NCI-H2196 (cell line): Measurements from ENCODE around the gene SMAD6.
"Not testable (repeated sequence)": the region's sequence is repeated elsewhere in the genome, so short reads cannot be mapped to it uniquely, and the experiment has no call there.

Source experiments
- DNase-seq: peaks from one replicate; lab custom pipeline; 2025; ENCODE audit not compliant: unreplicated experiment; lab: John Stamatoyannopoulos, UW

Gene SMAD6

DNA sequence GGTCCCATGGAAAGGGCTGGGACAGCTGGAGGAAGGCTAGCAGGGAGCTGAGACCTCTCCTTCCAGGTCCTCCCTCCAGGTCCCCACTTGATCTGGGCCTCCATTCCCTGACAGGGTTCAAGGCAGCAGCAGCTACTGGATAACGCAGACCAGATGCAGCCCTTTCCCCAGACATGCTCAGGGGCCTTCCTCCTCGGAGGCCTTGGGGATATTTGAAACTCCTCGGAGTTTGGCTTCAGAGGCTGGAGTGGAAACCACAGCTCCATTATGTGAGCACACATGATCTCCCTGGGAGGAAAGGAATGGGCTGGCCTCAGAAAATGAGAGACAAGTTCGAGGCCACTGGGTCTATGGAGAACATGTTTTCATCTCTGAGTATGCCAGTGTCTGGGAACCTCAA lies 119.3 kb downstream of the SMAD6 start:
- DNase-seq, result no peak

DNA sequence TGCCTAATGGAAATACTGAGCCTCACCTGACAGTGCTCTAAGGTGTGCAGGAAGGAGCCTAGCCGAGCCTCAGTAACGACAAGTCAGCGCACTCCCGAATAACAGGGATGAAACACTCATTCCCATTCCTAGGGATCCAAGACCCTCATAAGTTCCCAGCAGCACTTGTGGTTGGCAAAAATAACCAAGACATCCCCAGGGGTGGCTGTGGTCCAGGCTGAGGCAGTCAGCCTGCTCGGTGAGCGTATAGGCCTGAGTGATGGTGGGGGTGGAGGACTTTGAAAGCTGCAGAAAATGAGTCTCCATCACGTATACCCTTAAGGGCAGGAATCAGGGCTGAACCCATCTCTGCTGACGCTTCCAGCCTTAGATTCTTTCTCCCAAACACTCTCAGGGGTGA lies 120.1 kb downstream of the SMAD6 start:
- DNase-seq, result no peak

DNA sequence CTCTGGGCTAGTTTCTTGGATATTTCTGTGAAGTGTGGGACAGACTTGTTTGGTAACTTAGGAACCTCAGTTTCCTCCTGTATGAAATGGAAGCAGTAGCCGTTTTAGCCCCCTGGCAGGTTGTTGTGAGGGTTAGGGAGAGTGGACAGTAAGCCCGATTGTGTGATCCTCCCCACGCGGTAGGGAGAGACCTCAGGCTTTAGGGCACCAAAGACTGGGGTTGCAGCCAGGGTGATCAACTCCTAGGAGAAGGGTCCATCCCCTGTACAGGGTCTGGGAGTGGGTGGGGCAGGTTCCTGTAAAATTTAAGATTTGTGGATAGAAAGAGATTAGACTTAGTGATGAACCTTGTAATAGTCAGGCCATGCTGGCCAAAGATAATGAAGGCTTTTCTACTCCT lies 120.5 kb downstream of the SMAD6 start:
- no peak for DNase-seq

DNA sequence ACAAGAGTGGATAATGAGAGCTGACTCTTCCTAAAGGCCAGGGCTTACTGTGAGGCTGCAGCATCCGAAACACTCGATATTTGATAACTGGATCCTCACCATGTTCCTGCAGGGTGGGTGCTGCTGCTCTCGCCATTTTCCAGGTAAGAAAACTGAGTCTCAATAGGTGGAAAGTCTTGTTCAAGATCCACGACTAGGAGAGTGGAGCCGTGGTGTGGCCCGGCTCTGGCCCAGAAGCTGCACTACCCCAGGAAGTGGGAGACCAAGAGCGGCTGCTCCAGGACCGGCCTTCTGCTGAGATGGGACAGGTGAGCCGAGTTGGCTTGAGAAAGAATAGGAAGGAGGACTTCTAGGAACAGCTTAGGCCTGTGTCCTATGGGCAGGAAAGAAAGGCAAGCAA lies 121.6 kb downstream of the SMAD6 start:
- no peak for DNase-seq

DNA sequence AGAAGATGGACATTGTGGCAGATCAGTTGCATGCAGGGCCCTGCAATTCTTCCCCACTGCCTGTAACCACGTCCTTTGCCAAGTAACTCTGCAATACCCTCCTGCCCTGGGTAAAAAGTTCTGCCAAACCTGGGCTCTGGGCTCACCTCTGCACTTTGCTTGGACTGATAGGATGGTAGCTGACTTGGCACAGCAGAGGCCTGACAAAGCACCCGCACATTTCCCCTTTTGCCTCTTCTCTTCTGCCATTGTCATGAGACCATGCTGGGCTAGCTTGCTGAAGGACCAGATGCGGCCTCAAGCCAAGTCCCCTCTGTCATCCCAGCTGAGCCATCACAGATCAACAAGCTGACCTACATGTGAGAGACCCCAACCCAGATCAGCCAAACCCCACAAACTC lies 122.4 kb downstream of the SMAD6 start:
- DNase-seq, result no peak

DNA sequence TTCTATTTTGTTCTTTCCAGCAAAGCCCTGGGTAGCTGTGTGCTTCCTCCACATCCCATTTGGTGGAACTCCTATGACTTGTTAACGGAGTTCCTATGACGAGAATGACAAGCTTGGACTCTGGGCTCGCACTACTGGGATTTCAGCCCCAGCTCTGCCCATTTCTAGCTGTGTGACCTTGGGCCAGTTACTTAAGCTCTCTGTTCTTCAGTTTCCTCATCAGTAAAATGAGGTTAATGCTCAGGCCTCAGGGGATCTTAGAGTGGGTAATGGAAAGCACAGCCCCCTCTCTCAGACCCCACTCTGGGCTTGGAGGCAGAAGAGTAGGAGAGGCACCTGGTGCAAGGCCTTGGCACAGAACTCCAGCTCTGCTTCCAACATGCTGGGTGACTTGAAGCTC lies 123.1 kb downstream of the SMAD6 start:
- no peak for DNase-seq

DNA sequence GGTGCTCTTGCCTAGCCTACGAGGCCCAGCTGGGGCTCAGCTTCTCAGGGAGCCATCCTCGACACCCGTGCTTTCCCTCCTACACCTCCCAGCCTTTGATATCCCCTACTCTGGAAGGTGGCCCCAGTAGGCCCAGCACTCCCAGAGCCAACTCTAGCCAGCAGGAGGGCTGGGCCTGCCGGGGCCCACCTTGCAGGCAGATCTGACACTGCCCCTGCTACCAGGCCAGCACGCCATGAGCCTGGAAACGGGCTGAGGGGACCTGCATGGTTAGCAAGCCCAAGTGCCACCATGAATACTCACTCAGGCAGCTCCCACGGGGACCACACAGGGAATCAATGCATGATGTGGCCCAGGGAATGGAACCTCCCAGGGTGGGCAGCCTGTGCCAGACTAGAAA lies 123.7 kb downstream of the SMAD6 start:
- no peak for DNase-seq

DNA sequence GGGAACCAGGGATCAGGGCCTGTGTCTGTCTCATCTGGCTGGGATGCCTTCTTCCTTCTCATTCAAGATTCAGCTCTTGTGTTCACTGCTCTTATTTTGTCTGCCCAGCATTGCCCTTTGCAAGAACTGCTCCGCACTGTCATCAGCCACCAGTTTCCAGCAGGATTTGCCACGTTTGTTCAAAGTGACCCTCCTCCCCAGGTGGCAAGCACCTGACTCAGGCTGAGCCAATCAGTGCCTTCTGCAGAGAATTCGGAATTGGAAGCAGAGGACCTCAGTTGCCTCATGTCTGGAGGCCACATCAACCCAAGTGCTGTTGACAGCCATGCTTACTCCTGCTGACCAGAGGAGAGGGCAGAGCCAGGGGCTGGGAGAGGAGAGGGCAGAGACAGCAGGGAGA lies 124.5 kb downstream of the SMAD6 start:
- no peak for DNase-seq

DNA sequence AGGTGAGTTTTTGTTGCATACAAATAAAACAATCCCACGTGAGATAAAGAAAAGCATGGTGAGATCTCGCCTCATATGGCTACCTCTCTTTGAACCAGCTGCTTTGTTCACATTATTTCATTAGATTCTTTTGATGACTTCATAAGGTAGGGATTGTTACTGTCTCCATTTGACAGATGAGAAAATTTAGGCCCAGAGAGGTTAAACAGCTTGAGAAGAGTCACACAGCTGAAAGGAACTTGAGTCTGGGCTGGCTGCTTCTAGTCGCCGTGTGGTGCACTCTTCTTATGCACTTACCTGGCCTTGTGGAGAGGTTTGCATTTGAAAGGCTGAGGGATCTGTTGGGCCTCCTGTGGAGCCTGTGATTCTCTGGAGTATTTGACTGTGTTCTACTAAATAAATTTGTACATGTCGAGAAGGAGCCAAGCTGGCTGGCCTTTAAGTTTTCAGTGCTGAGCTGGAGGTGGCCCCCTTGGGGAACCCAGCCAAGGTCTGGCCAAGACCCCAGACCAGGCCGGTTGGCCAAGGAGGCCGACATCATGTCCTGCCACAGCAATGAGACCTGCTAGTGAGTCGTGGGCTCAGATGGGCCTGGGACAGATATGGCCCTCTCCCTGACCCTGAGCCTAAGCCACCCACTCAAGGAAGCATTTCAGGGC lies 125.1 kb downstream of the SMAD6 start:
- no peak for DNase-seq

DNA sequence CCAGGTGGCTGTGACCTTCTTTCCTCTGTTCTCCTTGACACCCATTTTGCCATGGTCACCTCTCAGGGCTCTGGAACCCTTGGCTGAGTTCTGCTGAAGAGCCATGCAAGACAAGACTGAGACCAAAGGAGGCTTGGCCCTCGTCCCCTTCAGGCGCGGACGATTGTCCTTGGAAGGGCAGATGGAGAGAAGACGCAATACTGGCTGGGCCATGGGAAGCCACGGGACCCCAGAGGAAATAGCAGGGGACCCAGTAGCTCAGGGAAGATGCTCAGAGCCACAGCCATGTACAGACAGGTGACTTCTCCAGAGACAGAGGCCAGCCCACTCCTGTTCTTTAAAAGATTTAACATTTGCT lies 125.6 kb downstream of the SMAD6 start:
- DNase-seq, result no peak

DNA sequence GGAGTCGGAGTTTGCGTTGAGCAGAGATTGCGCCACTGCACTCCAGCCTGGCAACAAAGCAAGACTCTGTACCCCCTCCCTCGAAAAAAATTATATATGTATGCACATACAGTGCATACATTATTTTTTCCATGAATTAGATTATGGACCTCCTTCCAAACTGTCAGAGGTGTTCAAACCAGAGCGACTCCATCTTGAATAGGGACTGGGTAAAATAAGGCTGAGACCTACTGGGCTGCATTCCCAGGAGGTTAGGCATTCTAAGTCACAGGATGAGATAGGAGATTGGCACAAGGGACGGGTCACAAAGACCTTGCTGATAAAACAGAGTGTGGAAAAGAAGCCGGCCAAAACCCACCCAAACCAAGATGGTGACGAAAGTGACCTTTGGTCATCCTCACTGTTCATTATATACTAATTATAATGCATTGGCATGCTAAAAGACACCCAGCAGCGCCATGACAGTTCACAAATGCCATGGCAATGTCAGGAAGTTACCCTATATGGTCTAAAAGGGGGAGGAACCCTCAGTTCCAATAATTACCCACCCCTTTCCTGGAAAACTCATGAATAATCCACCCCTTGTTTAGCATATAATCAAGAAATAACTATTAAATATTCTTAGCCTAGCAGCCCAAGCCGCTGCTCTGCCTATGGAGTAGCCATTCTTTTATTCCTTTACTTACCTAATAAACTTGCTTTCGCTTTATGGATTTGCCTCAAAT lies 126.9 kb downstream of the SMAD6 start:
- not testable (repeated sequence) for DNase-seq

DNA sequence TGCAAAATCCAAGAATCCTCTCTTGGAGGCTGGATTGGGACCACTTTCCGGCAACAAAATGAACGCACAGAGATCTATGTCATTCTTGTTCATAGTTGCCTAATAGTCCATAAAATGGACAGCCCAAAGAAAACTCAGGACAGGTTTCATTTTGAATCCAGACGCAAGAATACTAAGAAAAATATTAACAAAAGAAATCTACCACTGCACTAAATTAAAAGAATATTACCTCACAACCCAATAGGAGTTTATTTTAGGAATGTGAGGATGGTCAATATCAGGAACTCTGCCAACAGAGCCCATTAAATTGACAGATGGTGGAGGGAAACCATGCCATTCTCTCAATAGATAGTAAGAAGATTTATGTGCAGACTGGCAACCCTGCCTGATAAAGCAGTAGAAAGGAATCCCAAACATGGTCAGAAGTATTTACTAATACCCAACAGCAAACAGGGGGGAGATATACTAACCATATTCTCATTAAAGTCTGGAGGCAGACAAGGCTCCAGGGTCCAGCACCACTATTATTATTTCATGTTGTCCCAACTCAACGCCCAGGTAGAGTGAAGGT lies 127.6 kb downstream of the SMAD6 start:
- no peak for DNase-seq

DNA sequence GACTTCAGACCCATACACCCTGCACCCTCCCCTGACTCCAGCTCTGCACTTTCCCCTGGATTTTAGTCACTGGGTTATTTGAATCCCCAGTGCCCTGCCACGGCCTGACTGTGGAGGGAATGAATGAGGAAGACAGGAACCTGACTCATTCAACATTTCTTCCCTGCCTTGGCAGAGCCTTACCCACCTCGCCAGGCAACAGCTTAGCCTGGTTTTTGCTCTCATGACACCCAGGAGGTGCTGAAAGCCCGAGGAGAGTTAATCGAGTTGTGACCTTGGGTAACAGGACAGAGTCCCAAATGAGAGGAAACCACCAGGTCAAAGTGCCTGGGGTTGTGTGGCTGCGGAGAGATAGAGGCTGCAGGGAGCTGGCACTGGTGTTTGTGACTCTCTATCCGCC lies 128.3 kb downstream of the SMAD6 start:
- no peak for DNase-seq

DNA sequence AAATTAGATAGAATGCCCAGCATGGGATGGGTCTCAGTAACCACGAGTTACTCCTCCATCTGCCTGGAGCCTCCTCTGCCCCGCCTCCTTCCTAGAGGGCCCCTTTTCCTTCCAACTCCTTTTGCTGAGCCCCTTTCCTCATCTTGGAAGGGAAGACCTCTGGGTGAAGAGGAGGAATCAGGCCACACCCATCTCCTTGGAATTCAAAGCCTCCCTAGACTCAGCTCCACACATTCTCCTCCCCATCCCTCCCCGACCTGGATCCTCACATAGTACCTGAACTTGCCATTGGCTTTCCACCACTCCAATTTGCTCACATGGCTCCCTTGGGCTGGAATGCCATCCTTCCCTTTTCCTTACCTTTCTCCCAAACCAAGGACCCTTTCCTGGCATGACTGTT lies 128.8 kb downstream of the SMAD6 start:
- DNase-seq, result no peak

DNA sequence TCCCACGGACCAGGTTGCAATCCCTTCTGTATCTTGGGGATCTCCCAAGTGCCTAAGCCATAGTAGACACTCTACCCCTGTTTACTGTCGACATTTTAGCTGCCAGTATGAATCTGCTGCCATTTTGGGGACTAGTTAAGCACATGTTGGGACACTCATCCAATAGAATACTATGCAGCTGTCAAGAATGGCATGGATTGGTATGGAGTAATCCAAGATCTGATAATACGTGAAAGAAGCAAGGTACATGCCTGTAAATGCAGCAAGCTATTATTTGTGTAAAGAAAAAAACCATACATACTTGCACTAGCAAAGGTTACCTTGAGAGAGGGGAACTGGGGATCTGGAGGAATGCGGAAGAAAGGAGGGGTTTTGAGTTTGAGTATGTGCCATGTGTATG lies 129.3 kb downstream of the SMAD6 start:
- no peak for DNase-seq

DNA sequence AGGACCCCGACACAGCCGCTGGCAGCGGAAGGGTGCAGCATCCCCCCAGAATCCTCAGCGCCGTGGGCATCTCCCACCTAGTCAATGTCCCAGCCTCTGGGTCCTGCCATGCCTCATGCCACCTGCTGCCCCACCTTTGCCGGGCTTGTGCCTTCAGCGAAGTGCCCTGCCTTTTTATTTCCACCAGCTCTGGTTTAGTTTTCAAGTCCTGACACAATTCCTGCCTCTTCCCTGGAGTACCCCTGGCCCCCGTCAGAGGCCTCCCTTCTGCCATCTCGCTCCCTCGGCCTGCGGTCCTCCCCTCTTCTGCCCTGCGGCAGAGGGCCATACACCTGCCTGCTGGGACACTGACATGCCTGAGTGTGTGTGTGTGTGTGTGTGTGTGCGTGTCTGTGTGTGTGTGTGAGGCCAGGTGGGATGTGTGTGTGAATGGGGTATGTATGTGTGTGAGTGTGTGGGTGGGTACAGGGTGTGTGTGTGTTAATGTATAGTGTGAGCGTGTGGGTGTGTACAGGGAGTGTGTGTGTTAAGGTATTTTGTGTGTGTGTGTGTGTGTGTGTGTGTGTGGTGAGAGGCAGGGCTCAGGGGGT lies 129.9 kb downstream of the SMAD6 start:
- DNase-seq, result no peak
